Activated naive CD4-positive, alpha-beta T cell treated with anti-CD3 and anti-CD28 coated beads, Interleukin-2, amount 50 U/mL, for 16 hours (primary cell): ENCODE measurements around the gene SCFD2.

Source experiments
- DNase-seq: peaks from one replicate; pipeline ENCODE4 v3.0.0-alpha.2; 2020

Gene SCFD2

GRCh38 chr4:52947401-52948056 is 418.3 kb downstream of the SCFD2 start:
- DNase-seq = no peak

- no peak for DNase-seq
Observed at GRCh38 chr4:52946855-52947254, 419.0 kb downstream of the SCFD2 start.

- no peak for DNase-seq
Observed at GRCh38 chr4:52945982-52946381, 419.9 kb downstream of the SCFD2 start.

GRCh38 chr4:52945326-52945898 is 420.4 kb downstream of the SCFD2 start:
- no peak for DNase-seq

GRCh38 chr4:52943677-52944076 is 422.2 kb downstream of the SCFD2 start:
- DNase-seq = no peak

- no peak for DNase-seq
Observed at GRCh38 chr4:52942936-52943335, 422.9 kb downstream of the SCFD2 start.

- DNase-seq = no peak
Observed at GRCh38 chr4:52941450-52941849, 424.4 kb downstream of the SCFD2 start.

- DNase-seq = no peak
Observed at GRCh38 chr4:52939739-52940138, 426.1 kb downstream of the SCFD2 start.

GRCh38 chr4:52939325-52939724 is 426.5 kb downstream of the SCFD2 start:
- DNase-seq = no peak

GRCh38 chr4:52937829-52938228 is 428.0 kb downstream of the SCFD2 start:
- no peak for DNase-seq

GRCh38 chr4:52936729-52937128 is 429.1 kb downstream of the SCFD2 start:
- DNase-seq = no peak

- DNase-seq = no peak
Observed at GRCh38 chr4:52935317-52935716, 430.5 kb downstream of the SCFD2 start.

GRCh38 chr4:52933738-52934137 is 432.1 kb downstream of the SCFD2 start:
- no peak for DNase-seq

GRCh38 chr4:52932591-52933470 is 433.0 kb downstream of the SCFD2 start:
- no peak for DNase-seq

- DNase-seq = no peak
Observed at GRCh38 chr4:52931243-52931642, 434.6 kb downstream of the SCFD2 start.

GRCh38 chr4:52926196-52926974 is 439.5 kb downstream of the SCFD2 start:
- no peak for DNase-seq

GRCh38 chr4:52925531-52925968 is 440.3 kb downstream of the SCFD2 start:
- no peak for DNase-seq

GRCh38 chr4:52919461-52919860 is 446.4 kb downstream of the SCFD2 start:
- DNase-seq = no peak

- no peak for DNase-seq
Observed at GRCh38 chr4:52917817-52918216, 448.0 kb downstream of the SCFD2 start.

- DNase-seq = no peak
Observed at GRCh38 chr4:52915730-52916300, 450.0 kb downstream of the SCFD2 start.

- DNase-seq = no peak
Observed at GRCh38 chr4:52915191-52915590, 450.7 kb downstream of the SCFD2 start.

GRCh38 chr4:52914051-52914605 is 451.7 kb downstream of the SCFD2 start:
- DNase-seq = no peak
